Stimulated activated CD8-positive, alpha-beta memory T cell treated with anti-CD3 and anti-CD28 coated beads, Interleukin-2, amount 100 ng/mL, for 1 hour (primary cell): ENCODE measurements around the gene EPS15.

Experiments
- DNase-seq, 2 donors: peaks; one replicate each; pipeline ENCODE4 v3.0.0-alpha.2; 2020; ENCODE audit warnings: low read depth in 2 of 2

Gene EPS15

GRCh38 chr1:51316846-51317120 lies 202.3 kb downstream of the EPS15 start:
- no peak for DNase-seq

DNA sequence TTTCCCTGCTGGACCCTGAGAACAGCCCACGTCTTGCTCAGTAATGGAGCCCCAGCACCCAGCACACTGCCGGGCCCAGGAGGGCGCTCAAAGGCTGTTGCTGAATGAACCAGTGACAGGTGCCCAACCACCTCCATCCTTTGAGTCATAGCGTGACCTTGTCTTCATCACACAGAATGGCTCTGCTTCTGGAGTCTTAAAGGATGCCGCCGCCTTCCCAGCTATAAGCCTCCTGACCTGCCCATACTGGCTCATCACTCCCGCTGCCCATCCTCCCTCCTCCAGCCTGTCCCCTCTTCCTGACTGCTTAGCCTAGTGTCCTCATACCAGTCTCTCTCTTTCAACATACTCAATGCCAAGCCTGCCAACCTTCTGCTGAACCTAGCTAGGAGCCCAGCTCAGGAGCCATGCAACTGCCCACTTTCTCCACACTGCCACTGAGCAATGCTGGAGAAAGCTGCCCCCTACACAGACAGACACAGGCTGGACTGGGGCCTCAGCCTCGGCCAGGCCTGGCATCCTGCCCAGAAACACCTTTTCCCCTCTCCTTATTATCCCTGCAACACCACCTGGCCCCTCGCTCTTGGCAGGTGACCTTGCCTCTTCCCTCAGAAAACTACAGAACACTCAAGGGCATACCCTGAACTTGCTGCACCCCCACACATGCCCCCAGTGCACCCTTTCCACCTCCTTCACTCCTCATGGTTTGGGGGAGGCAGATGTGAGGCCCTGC lies 202.8 kb downstream of the EPS15 start:
- DNase-seq = no peak

- no peak for DNase-seq
These were observed 204.1 kb downstream of the EPS15 start for GRCh38 chr1:51314974-51315373.

DNA sequence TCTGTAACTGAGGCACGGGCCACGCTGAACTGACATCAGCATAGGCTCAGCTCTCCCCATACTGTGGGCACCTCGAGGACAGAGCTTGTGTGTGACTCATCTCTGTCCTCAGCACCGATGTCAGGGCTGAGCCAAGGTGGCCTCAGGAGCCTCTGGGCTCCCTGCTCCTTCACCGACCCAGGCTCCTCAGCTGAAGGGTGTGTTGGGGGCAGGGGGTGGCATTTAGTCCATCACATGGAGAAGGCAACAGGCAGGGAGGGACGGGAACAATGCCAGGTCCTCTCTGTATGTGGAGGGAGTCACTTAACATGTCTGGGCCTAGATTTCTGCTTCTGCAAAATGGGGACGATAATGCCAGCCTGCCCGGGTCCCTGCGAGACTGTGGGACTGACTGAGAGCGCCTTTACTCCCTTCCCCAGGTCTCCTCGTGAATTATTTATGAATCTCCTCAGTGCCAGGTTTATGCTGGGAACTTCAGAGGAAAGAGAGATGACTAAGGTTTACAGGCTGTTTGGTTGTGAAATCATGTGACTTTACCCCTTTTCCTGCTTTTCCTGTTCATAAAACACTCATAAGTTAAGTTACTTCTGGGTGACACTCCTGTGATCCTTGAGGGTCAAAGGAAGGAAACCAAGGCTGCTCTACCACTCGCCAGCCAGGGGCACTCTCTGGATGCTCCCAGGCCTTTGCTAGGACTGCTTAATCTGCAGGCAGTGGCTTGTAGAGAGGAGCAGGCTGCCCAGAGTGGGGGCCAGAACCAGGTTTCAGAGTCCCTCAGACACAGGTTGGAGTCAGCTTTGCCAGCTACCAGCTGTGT lies 204.9 kb downstream of the EPS15 start:
- DNase-seq = no peak

DNA sequence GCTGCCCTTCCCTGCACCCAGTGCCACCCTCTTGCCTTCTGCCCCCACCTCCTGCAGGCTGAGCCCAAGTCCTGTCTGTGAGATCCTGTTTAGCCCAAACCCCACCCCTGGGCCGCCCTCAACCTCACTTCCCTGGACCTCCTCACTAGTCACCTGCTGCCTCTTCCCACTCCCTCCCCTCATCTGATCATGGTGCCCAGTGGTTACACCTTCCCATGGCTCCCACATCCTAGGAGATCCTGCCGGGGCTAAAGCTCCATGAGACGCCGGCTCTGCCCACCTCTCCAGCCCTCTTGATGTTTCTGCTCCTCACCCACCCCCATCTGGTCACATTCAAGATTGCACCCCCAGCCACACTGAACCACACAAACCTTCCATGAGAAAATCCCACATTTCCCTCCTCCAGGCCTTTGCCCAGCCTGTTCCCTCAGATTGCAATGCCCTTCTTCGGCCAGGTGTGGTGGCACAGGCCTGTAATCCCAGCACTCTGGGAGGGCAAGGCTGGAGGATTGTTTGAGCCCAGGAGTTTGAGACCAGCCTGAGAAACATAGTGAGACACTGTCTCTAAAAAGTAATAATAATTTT lies 205.7 kb downstream of the EPS15 start:
- DNase-seq = no peak

- DNase-seq = no peak
These were observed 206.3 kb downstream of the EPS15 start for GRCh38 chr1:51312718-51313117.

DNA sequence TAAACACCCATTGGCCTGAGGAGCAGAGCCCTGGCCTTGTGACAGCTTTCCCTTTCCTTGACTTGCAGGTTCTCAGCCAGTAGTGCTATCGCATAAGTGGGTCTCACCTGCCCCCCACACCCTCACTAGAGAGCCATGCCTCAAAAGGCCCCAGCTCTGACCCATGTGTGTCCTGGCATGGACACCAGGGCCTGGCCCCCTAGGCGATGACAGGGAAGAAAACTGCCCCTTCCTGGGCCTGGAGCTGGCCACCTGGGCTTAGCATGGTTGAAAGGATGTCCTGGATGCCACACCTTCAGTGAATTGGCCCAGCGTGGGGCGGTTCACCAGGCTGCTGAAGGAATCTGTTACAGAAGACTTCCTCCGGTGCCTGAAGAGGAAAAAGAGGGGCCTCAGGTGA lies 207.2 kb downstream of the EPS15 start:
- no peak for DNase-seq

GRCh38 chr1:51310871-51311613 lies 208.0 kb downstream of the EPS15 start:
- DNase-seq = no peak

- no peak for DNase-seq
These were observed 209.8 kb downstream of the EPS15 start for GRCh38 chr1:51309291-51309690.

GRCh38 chr1:51308636-51309035 lies 210.4 kb downstream of the EPS15 start:
- DNase-seq = no peak

DNA sequence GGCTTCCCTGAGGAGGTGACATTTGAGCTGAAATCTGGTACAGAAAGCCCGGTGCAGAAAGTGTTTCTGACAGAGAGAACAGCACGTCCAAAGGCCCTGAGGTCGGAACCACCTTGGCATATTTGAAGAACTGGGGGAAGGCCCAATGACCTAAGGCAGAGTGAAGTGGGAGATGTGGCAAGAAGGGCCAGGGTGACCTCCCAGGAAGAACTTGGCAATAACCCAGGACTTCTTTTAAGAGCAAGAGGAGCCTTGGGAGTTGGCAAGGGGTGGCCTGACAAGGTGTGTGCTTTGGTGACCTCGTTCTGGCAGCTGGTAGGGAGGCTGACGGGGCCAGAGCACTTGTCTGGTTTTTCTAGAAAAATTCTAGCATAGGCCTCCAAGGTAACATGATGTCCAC lies 212.1 kb downstream of the EPS15 start:
- DNase-seq = no peak

DNA sequence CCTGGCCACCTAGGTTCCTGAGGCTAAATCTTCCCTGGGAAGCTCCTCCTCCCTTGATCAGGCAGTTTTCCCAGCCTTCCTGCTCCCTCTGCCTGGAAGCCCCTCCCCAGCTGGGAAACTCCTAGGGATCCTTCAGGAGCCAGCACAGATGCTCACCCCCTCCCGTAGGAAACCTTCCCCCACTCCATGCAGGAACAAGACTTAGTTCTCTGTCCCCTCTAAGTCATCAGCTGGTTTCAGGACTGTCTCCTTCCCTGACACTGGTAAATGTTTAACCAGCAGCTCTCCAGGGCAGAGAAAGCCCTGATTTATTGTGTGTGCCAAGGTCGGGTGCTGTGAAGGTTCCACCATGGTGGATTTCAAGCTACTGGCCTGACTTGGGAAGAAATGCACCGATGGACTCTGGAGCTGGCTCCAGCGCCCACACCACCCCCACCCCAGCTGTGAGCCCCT lies 213.7 kb downstream of the EPS15 start:
- no peak for DNase-seq

DNA sequence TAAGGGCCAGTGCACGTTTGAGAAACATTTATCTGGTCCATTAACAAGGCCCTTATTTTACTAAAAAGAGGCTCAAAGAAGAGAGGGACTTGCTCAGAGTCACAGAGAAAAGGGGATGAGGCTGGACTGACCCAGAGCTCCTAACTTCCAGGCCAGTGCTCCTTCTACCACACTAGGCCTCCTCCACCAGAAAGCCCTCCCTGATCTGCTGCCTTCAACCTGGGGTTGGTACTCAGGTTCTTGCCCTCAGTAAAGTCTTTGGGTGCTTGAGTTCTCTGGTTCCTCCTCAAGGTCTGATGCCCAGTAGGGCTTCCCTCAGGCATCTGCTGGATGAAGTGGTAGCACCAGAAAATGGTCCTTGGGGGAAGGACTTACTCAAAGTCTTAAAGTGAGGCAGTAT lies 214.7 kb downstream of the EPS15 start:
- no peak for DNase-seq
